ENCODE measurements around the gene RBPJ.

RBPJ gene

DNA sequence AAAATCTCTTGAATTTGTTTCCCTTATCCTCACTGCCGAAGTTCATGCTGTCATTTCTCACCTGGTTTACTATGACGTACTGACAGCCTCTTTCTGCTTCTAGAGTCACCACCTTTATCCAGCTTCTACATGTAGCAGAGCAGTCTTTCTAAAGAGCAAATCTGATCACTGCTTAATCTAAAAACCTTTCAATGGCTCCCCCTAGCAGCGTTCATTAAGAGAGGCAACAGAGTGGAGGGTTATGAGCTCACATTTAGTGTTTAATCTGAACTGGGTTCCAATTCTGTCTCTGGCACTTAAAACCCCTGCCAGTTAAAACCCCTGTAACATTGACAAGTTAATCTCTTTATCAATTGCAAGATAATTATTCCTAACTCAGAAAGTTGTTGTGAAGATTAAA, 4.4 kb downstream of the RBPJ start:
- Histone ChIP-seq H3K36me3 (ENCODE audit: control insufficient read depth, insufficient read depth, low read length) (no peaks in the 10 kb centered on the region), H3K4me3 (ENCODE audit: low read depth, low read length) (no peak overlapping the region), H3K27me3 (ENCODE audit: control insufficient read depth, insufficient read depth, low read length) (no peaks in the 10 kb centered on the region), H3K4me1 (ENCODE audit: control insufficient read depth, insufficient read depth, low read length) (peaks cover 18% of the 10 kb centered on the region), H3K9ac (ENCODE audit: low read depth, low read length) (no peak overlapping the region), H3K9me3 (ENCODE audit: control insufficient read depth, insufficient read depth, low read length) (no peaks in the 10 kb centered on the region)

DNA sequence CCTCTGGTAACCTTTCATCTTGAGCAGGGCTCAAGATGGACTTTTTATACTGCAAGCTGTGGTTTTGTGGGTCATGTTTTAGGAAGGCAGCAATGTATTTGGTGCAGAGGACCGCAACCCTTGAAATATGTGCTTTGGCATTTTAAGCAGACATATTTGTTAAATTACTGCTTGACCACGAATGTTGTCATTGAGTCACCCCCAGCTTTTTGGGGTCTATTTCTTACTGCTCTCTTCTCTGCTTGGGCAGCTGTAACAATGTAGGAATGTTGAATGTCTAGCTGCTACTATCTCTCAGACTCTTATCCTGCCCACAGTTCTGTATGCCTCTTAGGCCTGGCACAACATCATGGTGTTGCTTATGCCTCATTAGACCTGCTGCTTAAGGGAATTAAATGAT, 6.0 kb downstream of the RBPJ start:
- Histone ChIP-seq H3K9me3 (ENCODE audit: control insufficient read depth, insufficient read depth, low read length) (no peaks in the 10 kb centered on the region), H3K4me3 (ENCODE audit: low read depth, low read length) (no peak overlapping the region)

DNA sequence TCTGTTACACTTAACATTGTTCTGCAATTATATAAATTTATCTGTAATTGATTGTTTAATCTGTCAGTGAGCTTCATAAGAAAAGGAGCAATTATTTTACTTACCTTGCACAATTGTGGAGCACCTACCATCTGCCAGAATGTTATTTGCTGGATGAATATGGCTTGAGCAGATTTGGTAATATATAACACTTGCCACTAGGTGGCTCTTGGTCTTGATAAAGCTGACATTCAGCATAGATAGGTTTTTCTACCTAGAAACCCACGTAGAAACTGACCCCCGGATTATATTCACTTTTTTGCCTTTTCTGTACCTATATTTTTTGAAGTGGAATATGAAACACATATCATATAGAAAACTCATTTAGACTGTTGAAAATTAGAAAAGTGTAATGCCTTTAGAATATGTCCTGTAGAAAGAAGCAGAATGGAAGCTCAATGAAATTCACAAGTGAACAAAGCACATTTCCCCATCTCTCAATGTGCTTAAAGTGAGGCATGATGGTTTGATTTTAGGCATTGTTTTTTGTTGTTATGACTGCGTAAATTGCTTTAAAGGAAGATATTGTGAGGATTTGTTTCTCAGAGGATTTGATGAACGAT, 9.5 kb downstream of the RBPJ start:
- peaks cover 17% of the 10 kb centered on the region for H3K4me1 ChIP-seq (ENCODE audit: control insufficient read depth, insufficient read depth, low read length)
- no peaks in the 10 kb centered on the region for H3K9me3 ChIP-seq (ENCODE audit: control insufficient read depth, insufficient read depth, low read length)
- H3K27me3 ChIP-seq (ENCODE audit: control insufficient read depth, insufficient read depth, low read length) = no peaks in the 10 kb centered on the region
- no peak overlapping the region for H3K9ac ChIP-seq (ENCODE audit: low read depth, low read length)
- no peaks in the 10 kb centered on the region for H3K36me3 ChIP-seq (ENCODE audit: control insufficient read depth, insufficient read depth, low read length)
- no peak overlapping the region for H3K4me3 ChIP-seq (ENCODE audit: low read depth, low read length)

More for the DNA sequence above, 6.0 kb downstream of the RBPJ start:
- Histone ChIP-seq H3K9ac (ENCODE audit: low read depth, low read length) (no peak overlapping the region), H3K4me1 (ENCODE audit: control insufficient read depth, insufficient read depth, low read length) (peaks cover 29% of the 10 kb centered on the region), H3K36me3 (ENCODE audit: control insufficient read depth, insufficient read depth, low read length) (no peaks in the 10 kb centered on the region), H3K27me3 (ENCODE audit: control insufficient read depth, insufficient read depth, low read length) (no peaks in the 10 kb centered on the region)

DNA sequence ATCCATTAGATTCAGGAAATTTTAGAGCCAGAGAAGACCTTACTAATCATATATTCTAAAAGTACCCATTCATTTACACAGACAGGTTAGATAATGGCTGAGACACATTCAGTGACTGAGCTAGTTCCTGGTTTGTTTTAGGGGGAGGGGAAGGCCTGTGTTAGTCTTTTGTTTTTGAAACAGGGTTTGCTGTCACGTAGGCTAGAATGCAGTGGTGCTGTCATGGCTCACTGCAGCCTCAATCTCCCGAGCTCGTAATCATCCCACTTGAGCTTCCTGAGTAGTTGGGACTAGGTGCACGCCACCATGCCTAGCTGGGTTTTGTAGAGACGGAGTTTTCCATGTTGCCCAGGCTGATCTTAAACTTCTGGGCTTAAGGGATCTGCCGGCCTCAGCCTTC, 10.1 kb downstream of the RBPJ start:
- H3K9ac ChIP-seq (ENCODE audit: low read depth, low read length) = no peak overlapping the region
- no peak overlapping the region for H3K4me3 ChIP-seq (ENCODE audit: low read depth, low read length)
- peaks cover 17% of the 10 kb centered on the region for H3K4me1 ChIP-seq (ENCODE audit: control insufficient read depth, insufficient read depth, low read length)
- H3K27me3 ChIP-seq (ENCODE audit: control insufficient read depth, insufficient read depth, low read length) = no peaks in the 10 kb centered on the region
- no peaks in the 10 kb centered on the region for H3K36me3 ChIP-seq (ENCODE audit: control insufficient read depth, insufficient read depth, low read length)
- no peaks in the 10 kb centered on the region for H3K9me3 ChIP-seq (ENCODE audit: control insufficient read depth, insufficient read depth, low read length)

DNA sequence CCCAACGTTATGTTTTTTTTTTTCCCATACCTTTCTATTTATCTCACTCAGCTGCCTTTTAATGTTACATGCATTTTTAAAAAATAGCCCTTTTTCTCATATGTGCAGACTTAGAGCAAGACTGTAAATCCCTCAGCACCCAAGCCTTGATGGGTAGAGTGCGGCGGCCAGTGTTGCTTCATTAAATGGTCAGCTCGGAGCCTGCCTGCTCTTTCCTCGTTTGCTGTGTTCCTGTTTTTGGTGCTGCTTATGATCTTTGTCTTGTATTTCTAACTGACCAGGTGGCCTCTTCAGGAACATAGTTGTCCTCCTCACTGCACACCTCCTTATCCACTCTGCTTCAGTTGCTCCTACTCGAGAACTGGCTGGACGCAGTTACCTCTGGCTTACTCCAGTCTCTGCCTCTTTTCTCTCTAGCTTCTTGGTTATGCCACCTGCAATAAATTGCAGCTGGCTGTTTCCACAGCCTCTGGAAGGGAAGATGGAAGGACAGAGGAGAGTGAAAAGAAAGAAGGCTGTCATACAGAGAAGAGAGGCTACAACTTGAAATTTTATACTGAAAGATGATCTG, 10.7 kb downstream of the RBPJ start:
- no peak overlapping the region for H3K9ac ChIP-seq (ENCODE audit: low read depth, low read length)
- no peak overlapping the region for H3K4me3 ChIP-seq (ENCODE audit: low read depth, low read length)
- peaks cover 17% of the 10 kb centered on the region for H3K4me1 ChIP-seq (ENCODE audit: control insufficient read depth, insufficient read depth, low read length)
- no peaks in the 10 kb centered on the region for H3K9me3 ChIP-seq (ENCODE audit: control insufficient read depth, insufficient read depth, low read length)
- H3K36me3 ChIP-seq (ENCODE audit: control insufficient read depth, insufficient read depth, low read length) = no peaks in the 10 kb centered on the region
- no peaks in the 10 kb centered on the region for H3K27me3 ChIP-seq (ENCODE audit: control insufficient read depth, insufficient read depth, low read length)

DNA sequence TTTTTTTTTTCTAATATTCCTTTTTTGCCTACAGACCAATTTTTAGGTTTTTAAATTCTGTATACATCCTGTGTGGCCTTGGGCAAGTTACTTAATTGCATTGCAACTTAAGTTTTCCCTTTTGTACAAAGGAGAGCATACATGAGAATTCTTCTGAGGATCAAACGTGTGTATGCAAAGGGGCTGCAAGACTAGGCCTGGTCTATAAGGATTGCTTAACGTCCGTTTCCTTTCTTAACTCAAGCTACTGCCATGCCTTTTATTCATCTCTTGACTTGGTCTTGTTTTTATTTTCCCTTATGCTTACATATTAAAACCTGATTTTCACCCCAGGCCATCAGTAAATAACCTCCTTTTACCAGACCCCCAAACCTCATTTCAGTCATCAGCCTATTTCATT, 13.6 kb downstream of the RBPJ start:
- Histone ChIP-seq H3K9me3 (ENCODE audit: control insufficient read depth, insufficient read depth, low read length) (no peaks in the 10 kb centered on the region), H3K9ac (ENCODE audit: low read depth, low read length) (no peak overlapping the region), H3K4me1 (ENCODE audit: control insufficient read depth, insufficient read depth, low read length) (peaks cover 11% of the 10 kb centered on the region), H3K36me3 (ENCODE audit: control insufficient read depth, insufficient read depth, low read length) (no peaks in the 10 kb centered on the region), H3K4me3 (ENCODE audit: low read depth, low read length) (no peak overlapping the region), H3K27me3 (ENCODE audit: control insufficient read depth, insufficient read depth, low read length) (no peaks in the 10 kb centered on the region)

DNA sequence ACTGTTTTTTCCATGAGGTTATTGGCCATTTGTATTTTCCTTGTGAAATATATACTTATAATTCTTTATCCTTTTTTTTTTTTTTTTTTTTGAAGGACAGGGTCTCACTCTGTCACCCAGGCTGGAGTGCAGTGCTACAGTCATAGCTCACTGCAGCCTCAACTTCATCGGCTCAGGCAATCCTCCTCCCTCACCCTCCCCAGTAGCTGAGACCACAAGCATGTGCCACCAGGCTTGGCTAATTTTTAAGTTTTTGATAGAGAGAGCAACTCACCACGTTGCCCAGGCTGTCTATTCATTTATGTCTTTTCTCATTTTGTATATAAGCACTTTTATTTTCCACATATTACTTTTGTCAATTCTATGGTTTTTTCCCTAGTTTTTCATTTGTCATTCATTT, 16.8 kb downstream of the RBPJ start:
- peaks cover 8% of the 10 kb centered on the region for H3K4me1 ChIP-seq (ENCODE audit: control insufficient read depth, insufficient read depth, low read length)
- no peak overlapping the region for H3K9ac ChIP-seq (ENCODE audit: low read depth, low read length)
- H3K9me3 ChIP-seq (ENCODE audit: control insufficient read depth, insufficient read depth, low read length) = no peaks in the 10 kb centered on the region

DNA sequence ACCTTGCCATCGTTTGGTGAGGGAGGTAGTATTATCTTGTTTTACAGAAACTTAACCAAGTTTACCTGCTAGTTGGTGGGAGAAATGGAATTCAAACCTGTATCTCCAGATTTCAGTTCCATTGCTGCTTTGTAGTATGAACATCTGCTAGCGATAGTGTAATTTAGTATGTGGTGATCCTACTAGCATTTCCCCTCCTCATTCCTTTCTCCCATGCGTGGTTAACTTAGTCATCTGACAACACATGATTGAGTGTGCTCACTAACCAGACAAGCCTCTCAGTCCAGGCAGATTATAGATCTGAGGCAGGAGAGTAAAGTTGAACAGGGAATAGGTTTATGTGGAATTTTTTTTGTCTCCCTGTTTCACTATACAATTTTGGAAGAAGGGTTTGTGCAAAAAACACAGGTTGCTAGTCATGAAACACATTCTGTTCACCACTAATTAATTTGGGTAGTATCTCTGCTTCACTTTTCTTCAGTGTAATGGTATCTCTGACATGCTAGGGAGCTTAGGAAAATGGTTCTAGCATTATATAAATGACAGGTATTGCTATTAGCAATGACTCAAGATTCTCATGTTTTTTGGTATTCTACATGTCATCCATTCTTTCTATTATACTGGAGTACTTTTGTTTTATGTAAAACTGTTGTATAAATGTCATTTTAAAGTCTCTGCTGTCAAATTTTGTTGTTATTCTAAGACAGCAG, 21.7 kb downstream of the RBPJ start:
- no peaks in the 10 kb centered on the region for H3K27me3 ChIP-seq (ENCODE audit: control insufficient read depth, insufficient read depth, low read length)
- H3K9ac ChIP-seq (ENCODE audit: low read depth, low read length) = no peak overlapping the region
- no peak overlapping the region for H3K4me3 ChIP-seq (ENCODE audit: low read depth, low read length)
- peaks cover 18% of the 10 kb centered on the region for H3K4me1 ChIP-seq (ENCODE audit: control insufficient read depth, insufficient read depth, low read length)
- H3K9me3 ChIP-seq (ENCODE audit: control insufficient read depth, insufficient read depth, low read length) = no peaks in the 10 kb centered on the region
- H3K36me3 ChIP-seq (ENCODE audit: control insufficient read depth, insufficient read depth, low read length) = no peaks in the 10 kb centered on the region

More for the DNA sequence above, 16.8 kb downstream of the RBPJ start:
- Histone ChIP-seq H3K4me3 (ENCODE audit: low read depth, low read length) (no peak overlapping the region), H3K27me3 (ENCODE audit: control insufficient read depth, insufficient read depth, low read length) (no peaks in the 10 kb centered on the region), H3K36me3 (ENCODE audit: control insufficient read depth, insufficient read depth, low read length) (no peaks in the 10 kb centered on the region)

DNA sequence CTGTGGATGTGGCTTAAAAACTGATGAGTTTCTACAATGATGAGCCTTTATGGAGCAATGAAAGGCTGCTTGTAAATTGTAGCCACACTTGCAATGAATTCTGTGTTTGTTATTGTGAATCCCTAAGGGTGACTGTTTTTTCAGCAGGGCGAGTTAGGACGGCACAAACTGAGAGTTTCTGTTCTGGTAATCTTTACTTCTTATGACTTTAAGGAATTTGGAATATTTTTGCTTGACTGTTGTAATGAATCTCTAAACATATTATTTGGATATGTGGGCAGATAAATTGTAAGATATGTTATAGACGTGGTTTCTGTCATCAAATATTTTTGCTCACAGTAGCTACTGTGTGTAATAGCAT, 22.2 kb downstream of the RBPJ start:
- Histone ChIP-seq H3K4me3 (ENCODE audit: low read depth, low read length) (no peak overlapping the region), H3K4me1 (ENCODE audit: control insufficient read depth, insufficient read depth, low read length) (peaks cover 19% of the 10 kb centered on the region), H3K27me3 (ENCODE audit: control insufficient read depth, insufficient read depth, low read length) (no peaks in the 10 kb centered on the region), H3K9ac (ENCODE audit: low read depth, low read length) (no peak overlapping the region), H3K9me3 (ENCODE audit: control insufficient read depth, insufficient read depth, low read length) (no peaks in the 10 kb centered on the region), H3K36me3 (ENCODE audit: control insufficient read depth, insufficient read depth, low read length) (no peaks in the 10 kb centered on the region)

DNA sequence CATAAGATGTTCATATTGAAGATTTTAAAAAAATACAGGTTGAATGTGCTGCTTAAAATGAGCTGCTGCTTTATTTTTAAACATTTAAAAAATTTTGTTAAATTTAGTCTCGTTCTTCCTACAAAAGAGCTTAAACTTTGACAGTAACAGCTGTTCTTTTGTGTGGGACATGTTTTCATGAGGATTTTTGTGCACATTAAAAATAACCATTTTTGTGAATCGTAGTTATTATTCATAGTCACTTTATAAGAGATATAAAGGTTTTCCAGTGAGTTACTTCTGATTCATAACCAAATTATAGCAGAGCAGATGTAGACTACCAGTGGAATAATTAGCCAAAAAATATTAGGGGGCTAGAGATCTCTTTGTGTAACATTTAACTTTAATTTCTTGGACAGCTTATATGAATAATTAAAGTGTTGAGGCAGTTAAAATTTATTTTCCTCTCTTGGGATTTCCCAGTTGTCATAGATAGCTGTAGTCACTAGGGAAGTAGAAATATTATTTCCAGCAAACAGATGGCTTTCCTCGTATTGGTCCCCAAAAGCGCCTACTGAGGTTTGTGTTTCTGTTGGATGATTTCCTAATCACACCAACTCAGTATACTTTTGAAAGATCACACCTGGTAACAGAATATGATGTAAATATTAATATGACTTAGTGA, 24.2 kb downstream of the RBPJ start:
- Histone ChIP-seq H3K9ac (ENCODE audit: low read depth, low read length) (no peak overlapping the region), H3K4me1 (ENCODE audit: control insufficient read depth, insufficient read depth, low read length) (peaks cover 16% of the 10 kb centered on the region), H3K27me3 (ENCODE audit: control insufficient read depth, insufficient read depth, low read length) (no peaks in the 10 kb centered on the region), H3K9me3 (ENCODE audit: control insufficient read depth, insufficient read depth, low read length) (no peaks in the 10 kb centered on the region), H3K36me3 (ENCODE audit: control insufficient read depth, insufficient read depth, low read length) (no peaks in the 10 kb centered on the region), H3K4me3 (ENCODE audit: low read depth, low read length) (no peak overlapping the region)

DNA sequence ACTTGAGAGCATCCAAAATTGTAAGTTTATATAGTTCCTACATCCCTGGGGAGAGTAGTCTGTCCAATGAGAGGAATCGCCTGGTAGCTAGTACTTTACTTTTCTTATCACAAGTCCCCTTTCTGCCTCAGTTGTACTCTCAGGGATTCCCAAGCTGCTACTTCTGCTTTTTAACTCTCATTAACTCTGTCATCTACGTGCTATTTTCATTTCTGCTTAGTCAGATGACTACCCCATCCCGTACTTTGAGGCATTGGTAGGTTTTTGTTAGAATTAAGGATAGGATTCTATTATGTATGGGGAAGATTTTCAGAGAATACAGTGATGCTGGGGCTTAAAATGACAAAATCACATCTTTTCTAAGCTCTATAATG, 24.7 kb downstream of the RBPJ start:
- Histone ChIP-seq H3K9me3 (ENCODE audit: control insufficient read depth, insufficient read depth, low read length) (no peaks in the 10 kb centered on the region), H3K4me3 (ENCODE audit: low read depth, low read length) (no peak overlapping the region), H3K4me1 (ENCODE audit: control insufficient read depth, insufficient read depth, low read length) (peaks cover 13% of the 10 kb centered on the region), H3K36me3 (ENCODE audit: control insufficient read depth, insufficient read depth, low read length) (no peaks in the 10 kb centered on the region), H3K9ac (ENCODE audit: low read depth, low read length) (no peak overlapping the region), H3K27me3 (ENCODE audit: control insufficient read depth, insufficient read depth, low read length) (no peaks in the 10 kb centered on the region)

DNA sequence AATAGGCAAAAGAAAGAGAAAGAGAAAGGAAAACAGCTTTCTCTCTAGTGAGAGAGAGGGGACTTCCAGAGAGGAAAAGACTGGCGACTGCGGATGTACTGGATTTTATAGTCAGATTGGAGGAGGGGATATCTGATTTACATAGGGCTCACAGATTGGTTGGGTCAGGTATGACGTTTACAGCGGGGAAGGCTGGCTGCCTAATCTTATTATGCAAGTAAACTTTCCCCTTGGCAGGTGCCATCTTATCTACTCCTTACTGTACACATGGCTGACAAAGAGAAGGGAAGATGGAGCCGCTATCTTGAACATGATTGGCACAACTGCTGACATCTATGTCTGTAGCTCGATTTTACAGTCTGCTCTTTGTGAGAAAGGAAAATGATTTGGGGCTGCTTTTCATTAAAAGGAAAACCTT, 25.4 kb downstream of the RBPJ start:
- H3K4me3 ChIP-seq (ENCODE audit: low read depth, low read length) = no peak overlapping the region
- H3K9ac ChIP-seq (ENCODE audit: low read depth, low read length) = no peak overlapping the region
- no peaks in the 10 kb centered on the region for H3K9me3 ChIP-seq (ENCODE audit: control insufficient read depth, insufficient read depth, low read length)
- no peaks in the 10 kb centered on the region for H3K27me3 ChIP-seq (ENCODE audit: control insufficient read depth, insufficient read depth, low read length)
- H3K36me3 ChIP-seq (ENCODE audit: control insufficient read depth, insufficient read depth, low read length) = no peaks in the 10 kb centered on the region
- H3K4me1 ChIP-seq (ENCODE audit: control insufficient read depth, insufficient read depth, low read length) = peaks cover 12% of the 10 kb centered on the region
